ENCODE results near the gene TAS2R38.
"Not testable (repeated sequence)": the region's sequence is repeated elsewhere in the genome, so short reads cannot be mapped to it uniquely, and the experiment has no call there.

The TAS2R38 gene

GRCh38 chr7:141973673-141974072 lies at the start of gene TAS2R38:
Gene TAS2R38 (minus strand): TSS chr7:141973773. CDS start chr7:141973689, 84 bp downstream.
- DNase-seq (ENCODE audit: low read depth) = no peak

GRCh38 chr7:142018154-142018553 lies 44.6 kb upstream of the TAS2R38 start:
- DNase-seq (ENCODE audit: low read depth) = no peak

GRCh38 chr7:142017451-142017850 lies 43.9 kb upstream of the TAS2R38 start:
- DNase-seq (ENCODE audit: low read depth) = no peak

- no peak for DNase-seq (ENCODE audit: low read depth)
These were observed 39.4 kb upstream of the TAS2R38 start for GRCh38 chr7:142012825-142013511.

- no peak for DNase-seq (ENCODE audit: low read depth)
These were observed 37.5 kb upstream of the TAS2R38 start for GRCh38 chr7:142010952-142011548.

GRCh38 chr7:142009187-142009586 lies 35.6 kb upstream of the TAS2R38 start:
- DNase-seq (ENCODE audit: low read depth) = no peak

GRCh38 chr7:142006577-142006976 lies 33.0 kb upstream of the TAS2R38 start:
- no peak for DNase-seq (ENCODE audit: low read depth)

GRCh38 chr7:142002179-142002578 lies 28.6 kb upstream of the TAS2R38 start:
- no peak for DNase-seq (ENCODE audit: low read depth)

- DNase-seq (ENCODE audit: low read depth) = no peak
These were observed 27.7 kb upstream of the TAS2R38 start for GRCh38 chr7:142001163-142001874.

GRCh38 chr7:142000244-142000643 lies 26.7 kb upstream of the TAS2R38 start:
- DNase-seq (ENCODE audit: low read depth) = no peak

GRCh38 chr7:141999058-141999623 lies 25.6 kb upstream of the TAS2R38 start:
- no peak for DNase-seq (ENCODE audit: low read depth)

GRCh38 chr7:141993354-141993753 lies 19.8 kb upstream of the TAS2R38 start:
- DNase-seq (ENCODE audit: low read depth) = no peak

- DNase-seq (ENCODE audit: low read depth) = no peak
These were observed 19.1 kb upstream of the TAS2R38 start for GRCh38 chr7:141992688-141993087.

- DNase-seq (ENCODE audit: low read depth) = no peak
These were observed 18.6 kb upstream of the TAS2R38 start for GRCh38 chr7:141992156-141992555.

GRCh38 chr7:141991140-141991539 lies 17.6 kb upstream of the TAS2R38 start:
- DNase-seq (ENCODE audit: low read depth) = no peak

GRCh38 chr7:141990011-141990725 lies 16.6 kb upstream of the TAS2R38 start:
- no peak for DNase-seq (ENCODE audit: low read depth)

- DNase-seq (ENCODE audit: low read depth) = not testable (repeated sequence)
These were observed 14.2 kb upstream of the TAS2R38 start for GRCh38 chr7:141987803-141988202.

- no peak for DNase-seq (ENCODE audit: low read depth)
These were observed 13.3 kb upstream of the TAS2R38 start for GRCh38 chr7:141986923-141987322.

- not testable (repeated sequence) for DNase-seq (ENCODE audit: low read depth)
These were observed 12.4 kb upstream of the TAS2R38 start for GRCh38 chr7:141985926-141986325.

GRCh38 chr7:141979568-141979967 lies 6.0 kb upstream of the TAS2R38 start:
- no peak for DNase-seq (ENCODE audit: low read depth)

- no peak for DNase-seq (ENCODE audit: low read depth)
These were observed 4.8 kb upstream of the TAS2R38 start for GRCh38 chr7:141978351-141978750.
